Common myeloid progenitor, CD34-positive (primary cell): ENCODE data around the gene TMSB15C.
"Not testable (repeated sequence)": the region's sequence is repeated elsewhere in the genome, so short reads cannot be mapped to it uniquely, and the experiment has no call there.

Experiments used
- CTCF ChIA-PET: fragments of 350-600 bp; sonication (Branson Sonifier 250); formaldehyde crosslinking; loops from one replicate; lab custom pipeline; 2021; ENCODE audit warnings: antibody characterized with exemption; lab: Charles Lee
- POLR2A ChIA-PET: fragments of 350-600 bp; sonication (Branson Sonifier 250); formaldehyde crosslinking; loops from one replicate; lab custom pipeline; 2021; ENCODE audit warnings: antibody characterized with exemption; lab: Charles Lee
- DNase-seq, 3 donors: peaks; one replicate each; pipeline versions ENCODE4 v3.0.0 to v3.0.0-alpha.2; 2013
- H3K27ac ChIP-seq, 2 experiments: 1 replicate in 1 of 2; 2 replicates in 1 of 2; pipeline ENCODE4 v1.7.0; 2013; ENCODE audit warnings: inconsistent platforms in 2 of 2, low read length in 2 of 2, mild to moderate bottlenecking in 2 of 2, low read depth in 1 of 2, moderate library complexity in 1 of 2; ENCODE audit not compliant: severe bottlenecking in 2 of 2, insufficient read depth in 1 of 2, poor library complexity in 1 of 2
- H3K27me3 ChIP-seq, 5 experiments: replicated peaks in 2 of 5; 1 replicate in 3 of 5; 2 replicates in 2 of 5; pipeline versions ENCODE4 v1.6.1 to v1.7.0; 2013; ENCODE audit warnings: low read length in 4 of 5, mild to moderate bottlenecking in 2 of 5, moderate library complexity in 2 of 5, inconsistent platforms in 1 of 5; ENCODE audit not compliant: insufficient read depth in 5 of 5, control insufficient read depth in 4 of 5
- H3K36me3 ChIP-seq, 4 experiments: 1 replicate in 2 of 4; 2 replicates in 2 of 4; pipeline versions ENCODE4 v1.6.1 to v1.7.0; 2013; ENCODE audit warnings: low read length in 3 of 4, control low read depth in 1 of 4, mild to moderate bottlenecking in 1 of 4; ENCODE audit not compliant: control insufficient read depth in 4 of 4, insufficient read depth in 4 of 4
- H3K4me1 ChIP-seq, 4 experiments: 1 replicate in 3 of 4; 2 replicates in 1 of 4; pipeline versions ENCODE4 v1.6.1 to v1.7.1; 2013; ENCODE audit warnings: low read length in 3 of 4, mild to moderate bottlenecking in 3 of 4, control low read depth in 1 of 4, inconsistent platforms in 1 of 4, moderate library complexity in 1 of 4; ENCODE audit not compliant: control insufficient read depth in 4 of 4, insufficient read depth in 4 of 4; ENCODE audit errors: control extremely low read depth in 1 of 4
- H3K4me3 ChIP-seq, 7 experiments: 1 replicate in 4 of 7; 2 replicates in 3 of 7; pipeline versions ENCODE4 v1.5.1 to v1.7.0; 2013; ENCODE audit warnings: mild to moderate bottlenecking in 7 of 7, low read length in 6 of 7, moderate library complexity in 6 of 7, inconsistent platforms in 2 of 7, low read depth in 2 of 7, control low read depth in 1 of 7; ENCODE audit not compliant: insufficient read depth in 4 of 7, control insufficient read depth in 1 of 7; ENCODE audit errors: extremely low read depth in 1 of 7
- H3K9me3 ChIP-seq, 5 experiments: 1 replicate in 4 of 5; 2 replicates in 1 of 5; pipeline versions ENCODE4 v1.6.1 to v1.7.1; 2013; ENCODE audit warnings: low read length in 4 of 5, mild to moderate bottlenecking in 2 of 5, inconsistent platforms in 1 of 5, low read depth in 1 of 5, moderate library complexity in 1 of 5; ENCODE audit not compliant: control insufficient read depth in 4 of 5, insufficient read depth in 2 of 5; ENCODE audit errors: control extremely low read depth in 1 of 5
- WGBS: methylation state at CpG from one replicate; pipeline ENCODE4 v1.1.5; 2013; ENCODE audit not compliant: insufficient coverage; 5-methylcytosine and 5-hydroxymethylcytosine counted together

The TMSB15C gene

DNA sequence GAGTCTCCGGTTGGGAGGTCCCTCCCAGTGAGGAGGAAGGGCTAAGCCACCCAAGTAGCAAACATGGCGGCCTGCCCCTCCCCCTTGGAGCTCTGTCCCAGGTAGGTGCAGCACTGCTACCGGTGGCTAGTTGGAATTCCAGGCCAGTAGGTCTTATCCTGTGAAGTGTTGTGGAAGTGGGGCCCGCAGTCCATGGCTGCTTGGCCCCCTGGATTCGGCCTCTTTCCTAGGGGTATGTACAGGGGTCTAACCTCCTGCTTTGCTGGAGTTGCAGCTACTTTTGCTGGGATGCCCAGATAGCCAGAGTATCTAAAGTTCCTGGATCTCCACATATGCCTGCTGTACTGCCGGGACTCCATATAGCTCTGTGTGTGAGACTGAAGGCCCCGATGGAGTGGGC lies 9.9 kb upstream of the TMSB15C start:
- H3K4me1 ChIP-seq: no peaks in the 10 kb centered on the region
- CTCF ChIA-PET: no interaction called here
- POLR2A ChIA-PET: no interaction called here
- 91% methylated on average over 6 of the region's 7 CpGs for WGBS
- peaks cover 0 to 8% (median 4%) of the 10 kb centered on the region in 5 experiments for H3K27me3 ChIP-seq
- DNase-seq: no peak
- H3K4me3 ChIP-seq: no peak overlapping the region
- H3K36me3 ChIP-seq: no peaks in the 10 kb centered on the region
- H3K27ac ChIP-seq: no peak overlapping the region
- no peaks in the 10 kb centered on the region for H3K9me3 ChIP-seq

DNA sequence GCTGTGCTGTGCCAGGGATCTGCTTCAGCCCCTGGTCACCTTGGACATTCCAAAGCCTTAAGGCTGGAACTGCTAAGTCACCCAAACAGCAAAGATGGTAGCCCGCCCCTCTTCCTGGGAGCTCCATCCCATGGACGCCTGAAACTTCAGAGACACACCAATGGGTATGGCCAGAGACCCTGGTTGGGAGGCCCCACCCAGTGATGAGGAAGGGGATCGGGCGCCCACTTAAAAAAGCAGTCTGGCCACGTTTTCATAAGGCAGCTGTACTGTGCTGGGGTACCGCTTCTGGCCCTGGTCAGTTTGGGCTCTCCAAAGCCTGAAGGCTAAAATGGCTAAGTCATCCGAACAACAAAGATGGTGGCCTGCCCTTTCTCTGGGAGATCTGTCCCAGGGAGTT lies 9.4 kb upstream of the TMSB15C start:
- POLR2A ChIA-PET: no interaction called here
- Histone ChIP-seq H3K4me1 (no peaks in the 10 kb centered on the region), H3K9me3 (no peaks in the 10 kb centered on the region), H3K36me3 (no peaks in the 10 kb centered on the region), H3K4me3 (no peak overlapping the region), H3K27ac (no peak overlapping the region), H3K27me3 (peaks cover 0 to 8% (median 2%) of the 10 kb centered on the region in 5 experiments)
- CTCF ChIA-PET: no interaction called here
- 89% methylated on average over 7 of the region's 7 CpGs for WGBS
- DNase-seq: no peak

DNA sequence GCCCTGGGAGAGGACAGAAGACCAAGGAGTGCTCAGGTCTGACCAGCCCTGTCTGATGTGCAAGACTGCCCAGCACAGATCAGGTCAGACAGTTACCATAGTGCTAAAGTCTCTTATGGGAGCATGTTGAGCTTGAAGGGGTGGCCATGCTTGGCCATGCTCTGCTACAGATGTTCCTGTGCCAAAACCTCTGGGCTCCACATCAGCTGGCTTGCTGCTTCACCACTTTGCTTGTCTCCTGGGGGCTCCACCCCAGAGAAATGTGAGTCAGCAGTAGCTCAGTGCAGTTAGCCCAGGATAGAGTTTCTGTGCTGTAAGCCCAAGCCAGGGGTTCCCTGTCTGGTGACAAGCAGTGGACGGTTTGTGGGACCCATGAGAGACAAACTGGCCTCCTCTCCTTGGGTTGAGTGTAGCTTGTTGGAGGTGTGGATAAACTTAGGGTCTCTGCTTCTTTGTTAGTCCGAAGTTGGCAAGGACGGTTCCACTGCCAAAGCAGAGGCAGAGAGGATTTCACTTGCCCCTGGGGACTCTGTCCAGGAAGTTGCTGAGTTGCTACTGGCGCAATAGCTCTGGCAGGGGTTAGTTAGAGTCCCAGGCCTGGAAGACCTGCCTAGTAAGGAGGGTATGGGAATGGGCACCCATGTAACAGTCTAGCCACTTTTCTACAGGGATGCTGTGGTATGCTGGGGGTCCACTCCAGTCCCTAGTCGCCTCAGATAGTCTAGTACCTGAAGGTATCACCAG lies 8.7 kb upstream of the TMSB15C start:
- H3K27me3 ChIP-seq: peaks cover 0 to 8% (median 2%) of the 10 kb centered on the region in 5 experiments
- no peak overlapping the region for H3K27ac ChIP-seq
- POLR2A ChIA-PET: no interaction called here
- H3K4me1 ChIP-seq: no peaks in the 10 kb centered on the region
- DNase-seq: no peak
- no peaks in the 10 kb centered on the region for H3K36me3 ChIP-seq
- no peaks in the 10 kb centered on the region for H3K9me3 ChIP-seq
- no peak overlapping the region for H3K4me3 ChIP-seq
- CTCF ChIA-PET: no interaction called here
- 67% methylated on average over 5 of the region's 5 CpGs for WGBS

DNA sequence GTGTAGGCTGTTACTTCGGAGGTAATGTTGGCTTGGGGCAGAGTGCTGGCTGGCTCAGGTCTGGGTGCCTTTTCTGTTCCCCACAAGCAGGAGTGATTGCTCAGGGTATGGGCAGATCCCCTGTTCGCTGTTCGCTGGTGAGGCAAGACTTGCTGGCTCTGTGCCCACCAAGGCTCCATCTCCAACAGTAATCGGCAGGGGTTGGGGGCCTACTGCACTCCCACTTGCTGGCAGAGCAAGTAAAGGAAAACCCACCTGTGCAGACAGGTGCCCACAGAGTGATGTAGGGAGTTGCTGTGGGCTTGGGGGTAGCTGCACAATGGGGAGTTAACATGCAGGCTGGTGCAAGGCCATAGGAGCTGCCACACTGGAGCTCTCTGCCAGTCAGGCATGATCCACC lies 8.0 kb upstream of the TMSB15C start:
- WGBS: 94% methylated on average over 3 of the region's 4 CpGs
- DNase-seq: no peak
- Histone ChIP-seq H3K27ac (no peak overlapping the region), H3K4me1 (no peaks in the 10 kb centered on the region), H3K9me3 (no peaks in the 10 kb centered on the region), H3K4me3 (no peak overlapping the region), H3K27me3 (peaks cover 0 to 8% (median 2%) of the 10 kb centered on the region in 5 experiments), H3K36me3 (no peaks in the 10 kb centered on the region)
- POLR2A ChIA-PET: no interaction called here
- CTCF ChIA-PET: no interaction called here

DNA sequence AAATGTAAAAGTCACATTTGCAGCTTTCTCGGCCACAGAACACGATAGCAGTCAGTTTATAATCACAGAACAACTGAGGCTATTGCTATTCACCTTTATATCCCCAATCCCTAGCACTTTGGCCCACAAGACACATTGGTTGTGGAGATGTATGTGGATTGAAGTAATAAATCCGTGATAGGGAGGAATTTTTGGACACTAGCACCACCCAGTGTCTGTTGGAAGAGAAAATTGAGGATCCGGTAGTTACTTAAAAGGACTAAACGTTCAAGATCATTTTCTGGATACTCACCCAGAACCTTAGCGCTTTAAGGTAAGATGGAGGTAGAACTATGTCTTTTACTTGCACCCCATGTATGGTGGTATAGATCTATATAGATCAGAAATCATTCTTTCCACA lies 1.8 kb upstream of the TMSB15C start:
- DNase-seq, H3K27me3 ChIP-seq, H3K27ac ChIP-seq, H3K36me3 ChIP-seq, H3K4me3 ChIP-seq, H3K4me1 ChIP-seq, H3K9me3 ChIP-seq, CTCF ChIA-PET, POLR2A ChIA-PET: not testable (repeated sequence)
- no CpG with 5 or more reads among the region's 6 CpGs for WGBS

DNA sequence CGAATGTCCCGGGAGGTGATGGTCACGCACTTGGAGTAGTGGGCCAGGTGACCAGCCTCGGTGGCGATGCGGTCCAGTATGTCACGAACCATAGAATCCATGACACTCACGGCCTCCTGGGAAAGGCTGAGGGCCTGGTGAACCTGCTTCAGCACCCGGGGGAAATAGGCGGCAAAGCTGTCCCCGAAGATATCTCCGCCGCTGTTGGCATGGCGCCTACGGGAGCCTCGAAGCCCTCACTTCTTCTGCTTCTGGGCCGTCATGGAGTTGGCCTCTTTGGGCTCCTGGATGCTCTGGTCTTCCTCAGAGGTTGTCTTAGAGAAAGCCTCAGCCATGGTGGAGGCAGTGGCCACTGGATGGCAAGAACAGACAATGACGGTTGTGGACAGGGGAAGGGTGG lies 13.4 kb downstream of the TMSB15C start:
- no CpG with 5 or more reads among the region's 18 CpGs for WGBS
- H3K27ac ChIP-seq, H3K4me3 ChIP-seq, H3K36me3 ChIP-seq, H3K27me3 ChIP-seq, POLR2A ChIA-PET, H3K9me3 ChIP-seq, DNase-seq, CTCF ChIA-PET, H3K4me1 ChIP-seq: not testable (repeated sequence)

DNA sequence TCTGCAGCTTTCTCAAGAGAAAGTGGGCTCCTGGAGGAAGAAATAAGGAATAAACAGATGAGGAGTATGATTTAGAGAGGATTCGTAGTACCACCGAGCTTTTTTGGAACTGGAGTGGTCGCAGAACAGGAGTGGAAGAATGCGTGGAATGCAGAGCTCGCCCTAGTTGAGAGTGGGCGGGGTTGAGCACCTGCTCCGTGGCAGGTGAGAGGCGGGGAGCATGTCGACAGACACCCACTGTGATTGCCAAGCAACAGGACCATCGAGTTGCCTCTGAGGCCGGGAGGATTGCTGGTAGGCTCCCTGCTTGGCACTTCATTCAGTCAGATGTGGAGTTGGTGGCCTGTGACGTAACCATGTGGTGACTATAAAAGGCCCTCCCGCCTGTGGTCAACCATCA lies 21.1 kb downstream of the TMSB15C start:
- H3K9me3 ChIP-seq, DNase-seq, CTCF ChIA-PET, POLR2A ChIA-PET, H3K27ac ChIP-seq, H3K27me3 ChIP-seq, H3K4me1 ChIP-seq, H3K4me3 ChIP-seq, H3K36me3 ChIP-seq: not testable (repeated sequence)
- no CpG with 5 or more reads among the region's 13 CpGs for WGBS
